Measurements from ENCODE around the gene CANT1.

DNA sequence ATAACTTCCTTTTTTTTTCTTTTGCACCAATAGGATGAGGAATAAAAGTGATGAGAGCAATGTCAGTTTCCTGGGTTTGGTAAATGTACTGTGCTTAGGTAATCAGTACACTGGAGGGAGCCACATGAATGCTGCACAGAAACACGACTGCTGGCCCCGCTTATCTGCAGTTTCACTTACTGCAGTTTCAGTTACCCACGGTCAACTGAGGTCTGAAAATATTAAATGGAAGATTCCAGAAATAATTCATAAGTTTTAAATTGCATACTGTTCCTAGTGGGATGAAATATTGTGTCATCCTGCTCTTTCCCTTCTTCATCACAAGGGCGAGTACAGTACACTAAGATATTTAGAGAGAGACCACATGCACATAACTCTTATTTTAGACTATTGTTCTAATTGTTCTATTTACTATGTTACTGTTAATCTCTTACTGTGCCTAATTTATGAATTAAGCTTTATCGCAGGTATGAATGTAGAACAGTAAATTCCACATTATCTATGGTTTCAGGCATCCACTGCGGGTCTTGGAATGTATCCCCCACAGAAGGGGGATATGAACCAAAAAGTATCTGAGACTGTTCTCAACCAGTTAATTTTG is 23.4 kb downstream of the CANT1 start:
- TF ChIP-seq GATA2 (IDR thresholded peaks at IDR 0.05; ENCODE audit: low read depth, low read length) (no peak), GATA3 (IDR thresholded peaks at IDR 0.05; ENCODE audit: low read depth, low read length) (no peak)
